CD4-positive, alpha-beta T cell treated with Interleukin-21 for 1 hour (primary cell): ENCODE measurements around the gene CDH13.

ENCODE experiments used
- DNase-seq: peaks from one replicate; pipeline ENCODE4 v3.0.0-alpha.2; 2020

The CDH13 gene

GRCh38 chr16:83743241-83743640 is 1116.5 kb downstream of the CDH13 start:
- no peak for DNase-seq

GRCh38 chr16:83743720-83744119 is 1117.0 kb downstream of the CDH13 start:
- no peak for DNase-seq

- DNase-seq = peak; percentile 6
Measured at GRCh38 chr16:83744441-83744981, 1117.7 kb downstream of the CDH13 start.

GRCh38 chr16:83746611-83747010 is 1119.8 kb downstream of the CDH13 start:
- no peak for DNase-seq

- no peak for DNase-seq
Measured at GRCh38 chr16:83747936-83748335, 1121.2 kb downstream of the CDH13 start.

- DNase-seq = no peak
Measured at GRCh38 chr16:83755391-83755790, 1128.6 kb downstream of the CDH13 start.

GRCh38 chr16:83762141-83762991 is 1135.6 kb downstream of the CDH13 start:
- DNase-seq = no peak

GRCh38 chr16:83762992-83763358 is 1136.2 kb downstream of the CDH13 start:
- no peak for DNase-seq

- no peak for DNase-seq
Measured at GRCh38 chr16:83768986-83769385, 1142.2 kb downstream of the CDH13 start.

GRCh38 chr16:83769397-83770008 is 1142.7 kb downstream of the CDH13 start:
- DNase-seq = no peak

GRCh38 chr16:83771306-83771942 is 1144.7 kb downstream of the CDH13 start:
- DNase-seq = no peak

- DNase-seq = no peak
Measured at GRCh38 chr16:83772806-83773205, 1146.0 kb downstream of the CDH13 start.

GRCh38 chr16:83774066-83774465 is 1147.3 kb downstream of the CDH13 start:
- no peak for DNase-seq

GRCh38 chr16:83776944-83777343 is 1150.2 kb downstream of the CDH13 start:
- DNase-seq = no peak

GRCh38 chr16:83779886-83780285 is 1153.1 kb downstream of the CDH13 start:
- no peak for DNase-seq

GRCh38 chr16:83785455-83785854 is 1158.7 kb downstream of the CDH13 start:
- DNase-seq = no peak

GRCh38 chr16:83789642-83790401 is 1163.1 kb downstream of the CDH13 start:
- DNase-seq = no peak

- no peak for DNase-seq
Measured at GRCh38 chr16:83791916-83792315, 1165.1 kb downstream of the CDH13 start.

GRCh38 chr16:83792391-83792790 is 1165.6 kb downstream of the CDH13 start:
- DNase-seq = no peak

GRCh38 chr16:83793179-83793578 is 1166.4 kb downstream of the CDH13 start:
- no peak for DNase-seq

- DNase-seq = no peak
Measured at GRCh38 chr16:83794860-83795554, 1168.2 kb downstream of the CDH13 start.

- DNase-seq = no peak
Measured at GRCh38 chr16:83797013-83797412, 1170.2 kb downstream of the CDH13 start.
